Measurements from ENCODE around the gene RBBP6. TPM values are rescaled to one million over a fixed set of nuclear protein-coding genes. Genes with fewer than 3 reads are reported as not detected.

The RBBP6 gene
- 98.9 TPM for total RNA-seq

GRCh38 chr16:24539295-24539849, at the start of gene RBBP6:
Gene RBBP6, plus strand, starts transcription at chr16:24539566. Its CDS starts 1,061 bp downstream, at chr16:24540627.

Other genes starting within 250 kb of the RBBP6 start
- gene TNRC6A, start 190.1 kb downstream of the RBBP6 start, total RNA-seq: 157 TPM